MM.1S (cell line): ENCODE results near the gene ODF2L.

ENCODE experiments used
- DNase-seq: peaks from one replicate; pipeline ENCODE4 v3.0.0-alpha.2; 2015
- H2AFZ ChIP-seq: fragments of 300-600 bp; sonication (generic); 2 replicates; pipeline ENCODE4 v1.6.0; 2016; ENCODE audit warnings: antibody characterized with exemption, low read length
- H3F3A ChIP-seq: fragments of 300-600 bp; sonication (generic); 2 replicates; pipeline ENCODE4 v1.6.1; 2016; ENCODE audit warnings: mild to moderate bottlenecking, antibody characterized with exemption, low read length, moderate library complexity, mixed read lengths; ENCODE audit not compliant: insufficient read depth
- H3K27ac ChIP-seq: fragments of 300-600 bp; sonication (generic); 2 replicates; pipeline ENCODE4 v1.5.1; 2016; ENCODE audit warnings: mild to moderate bottlenecking, low read length
- H3K27me3 ChIP-seq: fragments of 300-600 bp; sonication (generic); replicated peaks from 2 replicates; pipeline ENCODE4 v1.6.0; 2016; ENCODE audit warnings: low read length; ENCODE audit not compliant: insufficient read depth
- H3K36me3 ChIP-seq: fragments of 300-600 bp; sonication (generic); replicated peaks from 2 replicates; pipeline ENCODE4 v1.6.1; 2016; ENCODE audit warnings: mild to moderate bottlenecking, low read length, mixed read lengths; ENCODE audit not compliant: insufficient read depth
- H3K4me1 ChIP-seq: fragments of 300-600 bp; sonication (generic); 2 replicates; pipeline ENCODE4 v1.6.1; 2016; ENCODE audit warnings: low read length, mixed read lengths
- H3K4me2 ChIP-seq: fragments of 300-600 bp; sonication (generic); 2 replicates; pipeline ENCODE4 v1.6.0; 2016; ENCODE audit warnings: low read depth, low read length
- H3K4me3 ChIP-seq: fragments of 300-600 bp; sonication (generic); 2 replicates; pipeline ENCODE4 v1.5.1; 2016; ENCODE audit warnings: low read length, mixed read lengths
- H3K79me2 ChIP-seq: fragments of 300-600 bp; sonication (generic); 2 replicates; pipeline ENCODE4 v1.6.1; 2016; ENCODE audit warnings: mixed run types, low read length, mixed read lengths
- H3K9ac ChIP-seq: fragments of 300-600 bp; sonication (generic); 2 replicates; pipeline ENCODE4 v1.6.1; 2016; ENCODE audit warnings: low read length, mixed read lengths
- H3K9me2 ChIP-seq: fragments of 300-600 bp; sonication (generic); replicated peaks from 2 replicates; pipeline ENCODE4 v1.6.1; 2016; ENCODE audit warnings: mild to moderate bottlenecking, low read length, mixed read lengths; ENCODE audit not compliant: insufficient read depth
- H3K9me3 ChIP-seq: fragments of 300-600 bp; sonication (generic); replicated peaks from 2 replicates; pipeline ENCODE4 v1.6.1; 2016; ENCODE audit warnings: mild to moderate bottlenecking, low read length, mixed read lengths; ENCODE audit not compliant: insufficient read depth
- H4K20me1 ChIP-seq: fragments of 300-600 bp; sonication (generic); 2 replicates; pipeline ENCODE4 v1.6.1; 2016; ENCODE audit warnings: mild to moderate bottlenecking, low read length, moderate library complexity, mixed read lengths; ENCODE audit not compliant: insufficient read depth
- CTCF ChIP-seq: fragments of 300-600 bp; sonication (generic); IDR thresholded peaks from 2 replicates; pipeline ENCODE4 v1.5.1; 2016; ENCODE audit warnings: antibody characterized with exemption, low read length, mixed read lengths
- EZH2 ChIP-seq: fragments of 300-600 bp; sonication (generic); optimal IDR thresholded peaks from 2 replicates; pipeline ENCODE3; 2017; ENCODE audit warnings: low read depth, mild to moderate bottlenecking, antibody characterized with exemption, low read length, mixed read lengths
- EZH2phosphoT487 ChIP-seq: fragments of 300-600 bp; sonication (generic); IDR thresholded peaks from 2 replicates; pipeline ENCODE4 v1.6.1; 2018; ENCODE audit warnings: antibody characterized with exemption, low read length

Gene ODF2L

GRCh38 chr1:86322241-86322640 lies 73.9 kb downstream of the ODF2L start:
- Histone ChIP-seq H3K4me1 (0 out of 2 replicates have a peak, but pooled peaks cover 3% of the 10 kb centered on the region), H3K27me3 (no peaks in the 10 kb centered on the region), H3K9ac (no peak overlapping the region), H2AFZ (no peak overlapping the region), H3F3A (no peaks in the 10 kb centered on the region), H3K36me3 (no peaks in the 10 kb centered on the region), H3K4me3 (no peak overlapping the region), H3K9me2 (no peaks in the 10 kb centered on the region), H3K79me2 (no peaks in the 10 kb centered on the region), H4K20me1 (no peaks in the 10 kb centered on the region), H3K9me3 (no peaks in the 10 kb centered on the region), H3K27ac (no peak overlapping the region), H3K4me2 (no peak overlapping the region)
- TF ChIP-seq CTCF (no peak), EZH2phosphoT487 (no peak), EZH2 (no peak)
- DNase-seq: no peak

GRCh38 chr1:86318436-86318835 lies 77.7 kb downstream of the ODF2L start:
- Histone ChIP-seq H3K4me1 (no peaks in the 10 kb centered on the region), H3K9me2 (no peaks in the 10 kb centered on the region), H3K27ac (no peak overlapping the region), H3F3A (no peaks in the 10 kb centered on the region), H3K36me3 (no peaks in the 10 kb centered on the region), H3K4me2 (no peak overlapping the region), H3K9ac (no peak overlapping the region), H4K20me1 (no peaks in the 10 kb centered on the region), H3K9me3 (no peaks in the 10 kb centered on the region), H3K4me3 (no peak overlapping the region), H3K27me3 (no peaks in the 10 kb centered on the region), H3K79me2 (no peaks in the 10 kb centered on the region), H2AFZ (no peak overlapping the region)
- no peak for DNase-seq
- TF ChIP-seq CTCF (no peak), EZH2phosphoT487 (no peak), EZH2 (no peak)

- DNase-seq: no peak
- no peaks in the 10 kb centered on the region for H3K27me3 ChIP-seq
- H3K79me2 ChIP-seq: no peaks in the 10 kb centered on the region
- H3K9ac ChIP-seq: no peak overlapping the region
- H2AFZ ChIP-seq: no peak overlapping the region
- TF ChIP-seq EZH2phosphoT487 (no peak), CTCF (no peak), EZH2 (no peak)
- no peaks in the 10 kb centered on the region for H3K36me3 ChIP-seq
- no peaks in the 10 kb centered on the region for H3K9me3 ChIP-seq
- H3K4me3 ChIP-seq: no peak overlapping the region
- no peaks in the 10 kb centered on the region for H3K4me1 ChIP-seq
- no peak overlapping the region for H3K27ac ChIP-seq
- no peaks in the 10 kb centered on the region for H4K20me1 ChIP-seq
- no peaks in the 10 kb centered on the region for H3K9me2 ChIP-seq
- H3K4me2 ChIP-seq: no peak overlapping the region
- H3F3A ChIP-seq: no peaks in the 10 kb centered on the region
Observed at GRCh38 chr1:86317926-86318325, 78.2 kb downstream of the ODF2L start.

- Histone ChIP-seq H4K20me1 (no peaks in the 10 kb centered on the region), H3K9ac (no peak overlapping the region), H3F3A (no peaks in the 10 kb centered on the region), H3K9me3 (no peaks in the 10 kb centered on the region), H3K79me2 (no peaks in the 10 kb centered on the region), H3K4me3 (no peak overlapping the region), H3K36me3 (no peaks in the 10 kb centered on the region), H3K27me3 (no peaks in the 10 kb centered on the region), H3K27ac (no peak overlapping the region), H3K9me2 (no peaks in the 10 kb centered on the region), H3K4me2 (no peak overlapping the region), H3K4me1 (no peaks in the 10 kb centered on the region), H2AFZ (no peak overlapping the region)
- TF ChIP-seq EZH2phosphoT487: no peak
- no peak for TF ChIP-seq CTCF
- TF ChIP-seq EZH2: no peak
- no peak for DNase-seq
Observed at GRCh38 chr1:86305731-86306130, 90.4 kb downstream of the ODF2L start.
